Measurements from ENCODE around the gene VWA8.

- TF ChIP-seq POLR2A (IDR thresholded peaks at IDR 0.05; ENCODE audit: low read length) (no peak), GATA1 (IDR thresholded peaks at IDR 0.05; ENCODE audit: low read depth, low read length) (no peak)
Measured at GRCh38 chr13:41802684-41803444, 158.0 kb downstream of the VWA8 start.
